Measurements from ENCODE around the gene EIF4G3.
"Not testable (repeated sequence)": the region's sequence is repeated elsewhere in the genome, so short reads cannot be mapped to it uniquely, and the experiment has no call there.

Gene EIF4G3

DNA sequence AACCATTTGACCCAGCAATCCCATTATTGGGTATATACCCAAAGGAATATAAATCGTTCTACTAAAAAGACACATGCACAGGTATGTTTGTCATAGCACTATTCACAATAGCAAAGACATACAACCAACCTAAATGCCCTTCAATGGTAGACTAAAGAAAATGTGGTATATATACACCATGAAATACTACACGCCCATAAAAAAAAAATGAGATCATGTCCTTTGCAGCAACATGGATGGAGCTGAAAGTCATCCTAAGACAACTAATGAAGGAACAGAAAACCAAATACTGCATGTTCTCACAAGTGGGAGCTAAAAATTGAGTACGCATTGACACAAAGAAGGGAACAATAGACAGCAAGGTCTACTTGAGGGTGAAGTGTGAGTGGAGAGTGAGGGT, 72.0 kb downstream of the EIF4G3 start:
- no peak for DNase-seq

DNA sequence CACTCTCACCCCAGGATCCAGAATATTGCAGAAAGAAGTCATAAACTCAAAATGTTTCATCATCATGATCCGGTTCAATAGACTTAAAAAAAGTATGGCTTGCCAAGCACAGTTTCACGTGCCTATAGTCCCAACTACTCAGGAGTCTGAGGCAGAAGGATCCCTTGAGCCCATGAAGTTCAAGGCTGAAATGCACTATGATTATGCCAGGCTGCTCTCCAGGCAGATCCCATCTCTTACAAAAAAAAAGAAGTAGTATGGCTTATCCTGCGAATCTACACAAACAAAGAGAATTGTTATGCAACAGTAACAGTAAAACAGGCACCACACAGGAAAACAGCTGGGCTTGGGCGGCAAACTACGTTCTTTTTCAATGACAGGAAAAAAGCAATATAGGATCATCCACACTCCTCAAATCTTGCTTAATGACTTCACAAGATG, 76.2 kb downstream of the EIF4G3 start:
- DNase-seq: no peak

- no peak for DNase-seq
Observed at GRCh38 chr1:21099869-21100131, 76.9 kb downstream of the EIF4G3 start.

GRCh38 chr1:21099034-21099868, 77.4 kb downstream of the EIF4G3 start:
- DNase-seq: no peak

- DNase-seq: no peak
Observed at GRCh38 chr1:21098186-21098915, 78.3 kb downstream of the EIF4G3 start.

DNA sequence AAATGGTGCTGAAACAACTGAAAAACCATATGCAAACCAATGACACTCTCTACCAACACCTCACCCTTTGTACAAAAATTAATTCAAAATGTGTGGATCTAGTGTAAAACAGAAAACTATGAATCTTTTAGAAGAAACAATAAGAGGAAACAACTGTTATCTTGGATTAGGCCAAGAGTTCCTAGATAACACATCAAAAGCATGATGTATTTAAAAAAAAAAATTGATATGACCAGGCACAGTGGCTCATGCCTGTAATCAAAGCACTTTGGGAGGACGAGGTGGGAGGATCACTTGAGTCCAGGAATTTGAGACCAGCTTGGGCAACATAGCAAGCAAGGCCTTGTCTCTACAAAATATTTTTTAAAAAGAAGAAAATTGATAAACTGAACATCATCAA, 79.0 kb downstream of the EIF4G3 start:
- DNase-seq: no peak

DNA sequence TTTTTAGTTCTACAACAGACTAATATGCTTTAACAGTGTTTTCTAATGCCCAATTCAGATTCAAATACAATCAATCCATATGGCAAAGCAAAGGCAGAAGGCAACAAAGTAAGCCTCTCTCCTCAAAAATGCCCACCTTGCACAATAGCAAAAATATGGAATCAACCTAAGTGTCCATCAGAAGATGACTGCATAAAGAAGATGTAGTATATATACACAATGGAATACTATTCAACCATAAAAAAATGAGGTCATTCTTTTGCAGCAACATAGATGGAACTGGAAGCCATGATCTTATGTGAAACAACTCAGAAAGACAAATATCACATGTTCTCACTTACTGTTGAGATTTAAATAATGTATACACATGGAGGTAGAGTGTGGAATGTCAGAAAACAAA, 80.7 kb downstream of the EIF4G3 start:
- no peak for DNase-seq

DNA sequence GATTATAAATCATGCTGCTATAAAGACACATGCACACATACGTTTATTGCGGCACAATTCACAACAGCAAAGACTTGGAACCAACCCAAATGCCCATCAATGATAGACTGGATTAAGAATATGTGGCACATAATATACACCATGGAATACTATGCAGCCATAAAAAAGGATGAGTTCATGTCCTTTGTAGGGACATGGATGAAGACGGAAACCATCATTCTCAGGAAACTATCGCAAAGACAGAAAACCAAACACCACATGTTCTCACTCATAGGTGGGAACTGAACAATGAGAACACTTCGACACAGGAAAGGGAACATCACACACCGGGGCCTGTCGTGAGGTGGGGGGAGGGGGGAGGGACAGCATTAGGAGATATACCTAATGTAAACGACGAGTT, 82.4 kb downstream of the EIF4G3 start:
- DNase-seq: not testable (repeated sequence)

GRCh38 chr1:21093271-21093958, 83.3 kb downstream of the EIF4G3 start:
- DNase-seq: not testable (repeated sequence)

DNA sequence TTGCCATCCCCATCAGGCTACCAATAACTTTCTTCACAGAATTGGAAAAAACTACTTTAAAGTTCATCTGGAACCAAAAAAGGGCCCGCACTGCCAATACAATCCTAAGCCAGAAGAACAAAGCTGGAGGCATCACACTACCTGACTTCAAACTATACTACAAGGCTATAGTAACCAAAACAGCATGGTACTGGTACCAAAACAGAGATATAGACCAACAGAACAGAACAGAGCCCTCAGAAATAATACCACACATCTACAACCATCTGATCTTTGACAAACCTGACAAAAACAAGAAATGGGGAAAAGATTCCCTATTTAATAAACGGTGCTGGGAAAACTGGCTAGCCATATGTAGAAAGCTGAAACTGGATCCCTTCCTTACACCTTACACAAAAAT, 84.2 kb downstream of the EIF4G3 start:
- DNase-seq: not testable (repeated sequence)

GRCh38 chr1:21091053-21091690, 85.5 kb downstream of the EIF4G3 start:
- DNase-seq: not testable (repeated sequence)

DNA sequence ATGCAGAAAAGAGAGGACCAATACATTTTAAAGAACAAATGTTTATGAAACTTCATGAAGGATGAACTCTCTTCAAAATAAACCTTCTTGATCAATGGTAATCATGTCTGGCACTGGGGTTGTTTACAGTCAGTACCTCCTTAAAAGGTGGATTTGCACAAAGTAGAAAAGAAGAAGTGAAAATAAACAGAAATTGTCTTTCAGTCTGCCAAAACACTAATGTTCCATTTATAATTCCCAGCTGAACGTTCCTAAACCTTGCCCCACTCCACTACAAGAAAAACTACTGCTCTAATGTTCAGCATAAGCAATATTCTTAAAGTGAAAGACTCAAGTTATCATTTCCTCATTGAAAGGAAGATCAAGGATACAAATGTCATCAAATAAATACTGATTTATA, 86.2 kb downstream of the EIF4G3 start:
- DNase-seq: no peak

DNA sequence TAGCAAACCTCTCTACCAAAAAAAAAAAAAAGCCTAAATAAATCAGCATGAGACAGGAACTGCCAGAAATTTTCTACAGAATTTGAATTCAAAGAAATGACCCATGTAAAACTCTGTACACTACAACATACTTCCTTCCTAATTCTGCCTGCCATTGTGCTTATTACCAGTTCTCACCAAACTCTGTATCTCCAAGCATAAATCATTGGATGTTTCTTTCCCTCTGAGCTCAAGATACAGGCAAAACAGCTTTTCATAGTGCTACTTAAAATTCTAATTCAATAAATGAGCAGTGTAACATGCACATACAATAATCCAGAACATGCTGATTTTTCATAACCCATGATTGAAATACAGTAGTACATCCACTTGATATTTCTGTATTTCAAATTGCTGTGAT, 87.0 kb downstream of the EIF4G3 start:
- DNase-seq: no peak

DNA sequence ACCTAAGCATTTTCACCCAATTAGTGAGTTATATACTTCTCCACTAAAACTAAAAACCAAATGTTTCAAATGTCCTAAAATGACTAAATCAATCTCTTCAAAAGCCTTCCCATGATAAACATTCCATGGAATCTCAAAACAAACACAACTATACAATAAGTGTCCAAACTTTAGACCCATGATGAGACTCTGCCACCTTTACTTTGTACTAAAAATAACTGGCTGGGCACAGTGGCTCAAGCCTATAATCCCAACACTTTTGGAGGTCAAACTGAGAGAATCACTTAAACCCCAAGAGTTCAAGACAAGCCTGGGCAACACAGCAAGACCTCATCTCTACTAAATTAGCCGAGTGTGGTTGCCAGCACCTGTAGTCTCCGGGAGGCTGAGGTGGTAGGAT, 87.4 kb downstream of the EIF4G3 start:
- DNase-seq: no peak

- no peak for DNase-seq
Observed at GRCh38 chr1:21084111-21084810, 92.4 kb downstream of the EIF4G3 start.

GRCh38 chr1:21082073-21082472, 94.6 kb downstream of the EIF4G3 start:
- no peak for DNase-seq

DNA sequence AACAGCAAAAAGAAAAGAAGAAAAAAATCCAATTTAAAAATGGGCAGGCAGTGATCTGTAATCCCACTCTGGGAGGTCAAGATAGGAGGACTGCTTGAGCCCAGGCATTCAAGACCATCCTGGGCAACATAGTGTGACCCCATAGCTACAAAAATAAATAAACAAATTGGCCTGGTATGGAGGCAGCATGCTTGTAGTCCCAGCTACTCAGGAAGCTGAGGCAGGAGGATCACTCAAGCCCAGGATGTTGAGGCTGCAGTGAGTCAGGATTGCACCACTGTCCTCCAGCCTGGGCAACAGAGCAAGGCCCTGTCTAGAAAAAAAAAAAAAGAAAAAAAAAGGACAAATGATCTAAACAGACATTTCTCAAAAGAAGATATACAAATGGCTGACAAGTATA, 99.6 kb downstream of the EIF4G3 start:
- no peak for DNase-seq

- no peak for DNase-seq
Observed at GRCh38 chr1:21072721-21073120, 104.0 kb downstream of the EIF4G3 start.

DNA sequence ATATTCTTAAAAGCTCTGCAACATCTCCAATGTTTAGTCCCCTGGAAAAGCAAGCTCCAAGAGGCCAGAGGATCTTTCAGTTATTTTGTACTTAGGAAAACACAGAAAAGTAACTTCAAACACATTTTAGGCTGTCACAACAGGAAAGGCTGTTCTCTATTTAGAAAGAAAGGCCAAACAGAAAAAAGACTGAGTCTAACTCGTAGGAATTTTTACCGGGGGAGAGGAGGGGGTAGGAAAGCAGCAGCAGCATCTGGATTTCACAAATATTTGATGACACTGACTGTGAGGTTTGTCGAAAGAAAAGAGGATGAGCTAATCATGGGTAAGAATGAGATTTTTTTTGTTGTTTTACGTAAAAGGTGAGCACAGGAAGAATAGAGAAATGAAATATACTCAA, 107.1 kb downstream of the EIF4G3 start:
- DNase-seq: no peak

DNA sequence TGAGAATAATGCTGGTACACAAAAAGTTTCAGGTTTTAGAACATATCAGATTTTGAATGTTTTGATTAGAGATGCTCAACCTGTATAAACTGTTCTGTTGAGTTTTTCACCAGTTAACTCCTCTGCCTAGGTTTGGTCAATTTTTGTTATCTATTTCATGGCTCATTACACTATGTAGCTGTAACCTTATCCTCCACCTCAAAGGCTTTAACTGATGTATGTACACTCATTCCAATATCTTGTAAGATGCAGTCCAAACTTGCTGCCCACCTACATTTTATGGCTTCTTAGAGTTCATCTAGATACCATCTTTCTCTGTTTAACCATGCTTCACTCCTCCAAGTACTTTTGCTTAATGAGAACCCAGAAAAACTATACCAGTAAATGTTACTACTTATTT, 107.8 kb downstream of the EIF4G3 start:
- DNase-seq: no peak

- DNase-seq: no peak
Observed at GRCh38 chr1:21067551-21068227, 109.0 kb downstream of the EIF4G3 start.

DNA sequence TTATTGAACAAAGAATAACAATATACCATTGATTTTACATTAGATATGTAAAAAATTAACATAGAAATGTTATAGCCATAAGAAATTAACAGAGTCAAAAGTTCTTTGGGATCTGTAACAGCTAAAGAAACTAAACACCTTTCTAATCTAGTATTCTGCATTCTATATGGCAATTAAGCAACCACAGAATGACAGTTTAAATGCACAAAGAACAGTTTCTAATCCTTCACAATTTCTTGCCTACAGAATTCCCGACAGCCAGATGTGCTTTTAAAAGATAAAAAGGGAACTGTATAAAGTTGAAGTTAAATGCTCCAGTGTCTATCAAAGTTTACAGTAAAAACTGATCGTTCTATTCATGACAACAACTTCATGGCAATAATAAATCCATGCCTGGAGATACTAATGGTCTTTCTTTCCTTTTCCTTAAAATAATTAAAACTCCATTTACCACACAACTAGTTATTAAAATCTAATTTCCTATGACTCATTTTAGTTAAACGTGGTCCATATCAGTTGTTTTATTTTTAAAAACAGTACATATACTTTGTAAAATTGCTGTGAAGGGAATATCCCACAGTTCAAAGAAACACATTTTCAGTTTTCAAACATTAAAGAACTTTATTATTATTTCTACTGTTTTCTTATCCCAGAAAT, 110.2 kb downstream of the EIF4G3 start:
- DNase-seq: no peak

Measured in CD4-positive, alpha-beta T cell treated with Interleukin-4 for 4 hours (primary cell).